GM12872 (cell line): ENCODE measurements around the gene PILRA.

Experiments used
- CTCF ChIP-seq: IDR thresholded peaks from 3 replicates; pipeline ENCODE4 v1.5.1; 2011; ENCODE audit warnings: low read depth, mild to moderate bottlenecking, low read length, moderate library complexity; ENCODE audit not compliant: insufficient read depth

The PILRA gene

DNA sequence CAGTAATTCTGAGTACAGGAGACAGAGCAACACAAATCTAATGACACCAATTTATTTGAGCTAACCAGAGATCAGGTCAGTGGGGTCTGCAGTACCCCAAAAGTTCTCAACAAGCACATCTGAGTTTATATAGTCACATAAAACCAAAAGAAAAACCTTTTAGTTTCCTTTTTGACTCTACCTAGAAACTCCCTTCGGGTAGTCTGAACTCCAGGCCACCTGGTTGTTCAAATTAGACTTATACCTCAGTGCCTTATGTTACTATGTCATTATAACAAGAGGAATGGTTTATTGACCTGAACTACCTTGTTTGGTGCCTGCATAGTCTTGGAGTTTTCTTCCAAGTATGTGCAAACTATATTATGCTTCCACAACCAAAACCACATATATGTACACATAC is 40.6 kb downstream of the PILRA start:
- no peak for TF ChIP-seq CTCF

DNA sequence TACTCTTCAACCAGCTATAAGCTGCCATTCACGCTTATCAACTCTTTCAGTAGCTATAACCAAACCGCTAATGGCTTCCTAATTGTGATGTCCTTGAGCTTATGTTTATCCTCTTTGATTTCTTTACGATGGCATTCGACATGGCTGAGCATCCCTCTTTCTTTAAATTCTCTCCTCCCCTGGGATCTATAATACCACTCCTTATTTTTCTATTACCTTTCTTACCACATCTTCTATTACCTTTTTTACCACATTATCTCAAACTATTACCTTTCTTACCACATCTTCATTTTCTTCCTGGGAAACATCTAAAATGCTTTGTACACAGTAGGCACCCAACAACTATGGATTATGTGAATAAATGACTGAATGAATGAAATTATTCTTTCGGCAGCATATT is 42.2 kb downstream of the PILRA start:
- no peak for TF ChIP-seq CTCF

- no peak for TF ChIP-seq CTCF
These were observed 45.8 kb downstream of the PILRA start for GRCh38 chr7:100418930-100419659.

DNA sequence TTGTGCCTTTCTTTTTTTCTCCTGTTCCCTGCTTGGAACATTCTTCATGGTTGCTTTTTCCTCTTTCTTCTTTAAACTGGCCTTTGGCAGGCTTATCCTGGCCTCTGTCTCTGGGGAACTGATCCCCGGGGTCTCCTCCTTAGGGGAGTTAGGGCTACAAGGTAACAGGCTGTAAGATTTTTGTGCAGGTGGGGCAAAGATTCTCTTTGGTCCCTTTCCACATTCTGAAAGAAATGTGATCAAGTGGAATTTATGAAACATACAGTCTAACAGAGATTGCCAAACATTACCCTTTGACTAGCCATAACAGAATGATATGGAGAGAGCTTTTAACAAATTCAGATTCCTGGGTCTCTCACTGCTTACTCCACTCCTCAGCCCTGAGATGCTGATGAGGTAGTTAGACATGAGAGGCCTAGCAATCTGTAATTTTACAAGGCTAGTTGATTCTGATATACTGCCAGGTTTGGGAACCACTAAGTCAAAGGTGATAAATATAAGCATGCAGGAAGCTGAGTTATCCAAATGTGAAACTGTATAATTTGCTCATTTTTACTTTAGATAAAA is 46.5 kb downstream of the PILRA start:
- TF ChIP-seq CTCF = no peak

DNA sequence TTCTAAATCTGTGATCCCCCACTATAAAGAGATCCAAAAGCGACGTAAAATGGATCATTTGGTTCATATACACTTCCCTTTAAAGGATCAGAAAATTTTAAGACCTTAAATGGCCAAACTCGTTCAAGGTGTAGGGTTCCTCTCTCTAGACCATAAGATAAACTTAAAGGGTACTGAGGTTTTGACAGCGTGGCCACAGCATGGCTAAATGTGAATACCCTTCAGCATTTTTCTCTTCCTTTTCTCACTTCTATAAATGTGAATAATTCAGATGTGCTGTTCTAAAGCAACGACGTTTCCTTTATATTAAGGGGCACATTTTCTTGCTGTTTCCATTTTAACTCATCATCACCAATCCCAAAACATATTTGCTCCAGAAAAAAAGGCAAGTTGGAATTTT is 50.0 kb downstream of the PILRA start:
- no peak for TF ChIP-seq CTCF

DNA sequence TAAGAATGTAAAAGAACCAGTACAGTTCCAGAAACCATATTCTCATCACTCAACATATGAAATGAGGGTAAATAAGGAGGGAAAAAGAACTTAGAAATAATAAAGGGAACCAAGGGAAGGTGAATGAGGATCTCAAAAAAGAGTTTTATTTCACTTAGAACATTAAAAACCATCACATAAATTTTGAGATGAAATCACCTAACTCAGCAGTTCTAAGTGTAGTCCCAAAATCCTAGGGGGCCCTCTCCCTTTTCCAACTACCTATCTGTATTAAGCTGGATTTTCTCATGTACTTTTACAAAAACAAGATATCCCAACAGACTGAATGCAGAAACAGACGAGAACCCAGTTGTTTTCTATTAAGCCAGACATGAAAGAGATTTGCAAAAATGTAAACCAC is 52.1 kb downstream of the PILRA start:
- TF ChIP-seq CTCF = no peak

DNA sequence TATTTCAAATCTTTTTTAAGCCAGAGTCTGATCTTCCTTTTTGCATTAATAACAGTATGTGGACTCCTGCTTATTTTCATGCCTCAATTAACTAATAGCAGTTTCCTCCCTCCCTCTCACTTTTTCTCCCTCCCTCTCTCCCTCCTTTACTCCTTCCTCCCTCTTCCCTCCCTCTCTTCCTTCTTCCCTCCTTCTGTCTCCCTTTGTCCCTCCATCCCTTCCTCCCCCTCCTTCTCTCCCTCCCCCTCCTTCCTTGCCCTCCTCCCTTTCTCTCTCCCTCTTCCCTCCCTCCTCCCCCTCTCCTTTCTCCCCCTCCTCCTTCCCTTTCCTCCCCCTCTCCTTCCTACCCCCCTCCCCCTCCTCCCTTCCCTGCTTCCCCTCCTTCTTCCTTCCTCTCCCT is 53.2 kb downstream of the PILRA start:
- TF ChIP-seq CTCF = no peak

DNA sequence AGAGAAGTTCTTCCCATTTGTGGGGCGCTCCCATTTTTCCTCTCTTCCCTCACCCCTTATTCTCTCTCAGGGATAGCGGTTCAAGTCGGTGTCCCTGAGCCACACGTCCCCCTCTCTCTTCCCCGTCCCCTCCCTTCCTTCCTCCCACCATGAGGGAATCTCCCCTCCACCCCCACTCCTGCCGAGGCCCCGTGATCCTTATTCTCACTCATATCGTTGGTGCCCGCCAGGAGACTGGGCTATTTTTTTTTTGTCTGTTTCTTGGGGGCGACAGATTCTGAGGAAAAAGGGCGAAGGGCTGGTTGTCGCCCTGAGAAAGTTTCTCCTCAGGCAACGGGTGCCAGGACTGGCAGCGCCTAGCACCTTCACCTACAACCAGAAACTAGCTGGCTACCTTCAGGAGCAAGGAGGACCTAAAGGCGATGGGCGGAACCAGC is 54.5 kb downstream of the PILRA start:
- TF ChIP-seq CTCF = no peak
